K562 (cell line): ENCODE measurements around the gene PES1. TPM values are rescaled to one million over a fixed set of nuclear protein-coding genes. Genes with fewer than 3 reads are reported as not detected.

Experiments
- ATAC-seq: fragments of 200-7000 bp; cut with Tn5 transposase; 3 replicates; pipeline ENCODE4 v1.9.1; 2020; ENCODE audit warnings: moderate library complexity
- BruUV-seq: library from RNA; stranded (reverse); fragments of 400-500 nt; replicated peaks from 2 replicates; lab custom pipeline; 2021; lab: Mats Ljungman, UMichigan
- CTCF ChIA-PET: fragments of 300-600 bp; formaldehyde crosslinking; extraction: SDS; loops from one replicate; lab custom pipeline; 2021; ENCODE audit warnings: low intra/inter-chr PET ratio; lab: Yijun Ruan, JAX
- POLR2A ChIA-PET: fragments of 300-600, 350-650 bp; sonication (Branson Sonifier 250); formaldehyde crosslinking; extraction: SDS; loops from one replicate; lab custom pipeline; 2021; ENCODE audit warnings: antibody characterized with exemption, inconsistent platforms; lab: Yijun Ruan, JAX
- DNase-seq, 4 experiments: peaks; one replicate each; pipeline versions ENCODE4 v3.0.0 to v3.0.0-alpha.2; 2011 to 2018; ENCODE audit warnings: low spot score in 3 of 4, mixed read lengths in 3 of 4; ENCODE audit errors: extremely low read depth in 1 of 4
- FAIRE-seq: peaks from 2 replicates; lab custom pipeline; 2011; peaks lifted over from hg19 to GRCh38; lab: Jason Lieb, UNC
- H2AFZ ChIP-seq: 2 replicates; pipeline ENCODE4 v1.6.0; 2011; ENCODE audit warnings: low read depth, low read length, control low read depth, inconsistent platforms
- H3K27ac ChIP-seq: fragments of 200-600 bp; 3 replicates; pipeline ENCODE4 v1.8.0; 2011; ENCODE audit warnings: low read depth, mild to moderate bottlenecking, control low read depth, inconsistent platforms, low read length, moderate library complexity, mixed read lengths; ENCODE audit errors: extremely low read depth
- H3K27me3 ChIP-seq, 2 experiments: fragments of 300-600 bp in 1 of 2; 2 replicates in 1 of 2; 3 replicates in 1 of 2; pipeline versions ENCODE4 v1.6.0 to v1.8.0; 2011; ENCODE audit warnings: inconsistent platforms in 2 of 2, low read length in 2 of 2, mild to moderate bottlenecking in 1 of 2, mixed read lengths in 1 of 2, moderate library complexity in 1 of 2; ENCODE audit not compliant: control insufficient read depth in 2 of 2, insufficient read depth in 2 of 2
- H3K36me3 ChIP-seq: fragments of 300-600 bp; 3 replicates; pipeline ENCODE4 v1.8.0; 2011; ENCODE audit warnings: mild to moderate bottlenecking, low read length, inconsistent platforms; ENCODE audit not compliant: control insufficient read depth, insufficient read depth
- H3K4me1 ChIP-seq, 2 experiments: fragments of 200-600 bp in 1 of 2; replicated peaks in 1 of 2; 2 replicates in 1 of 2; 3 replicates in 1 of 2; pipeline versions ENCODE4 v1.5.1 to v1.8.0; 2011; ENCODE audit warnings: inconsistent platforms in 2 of 2, low read length in 2 of 2, mild to moderate bottlenecking in 1 of 2, mixed read lengths in 1 of 2, moderate library complexity in 1 of 2; ENCODE audit not compliant: control insufficient read depth in 2 of 2, insufficient read depth in 2 of 2
- H3K4me2 ChIP-seq: 2 replicates; pipeline ENCODE4 v1.6.1; 2011; ENCODE audit warnings: low read length, control low read depth, inconsistent platforms, mixed read lengths; ENCODE audit not compliant: insufficient read depth
- H3K4me3 ChIP-seq: fragments of 200-600 bp; sonication (generic), shearing (Covaris generic); 2 replicates; pipeline ENCODE4 v1.5.1; 2016; ENCODE audit warnings: control low read depth, inconsistent platforms
- H3K79me2 ChIP-seq: fragments of 200-600 bp; 3 replicates; pipeline ENCODE4 v1.8.0; 2011; ENCODE audit warnings: low read length, inconsistent platforms; ENCODE audit not compliant: control insufficient read depth, insufficient read depth
- H3K9ac ChIP-seq, 2 experiments: 2 replicates each; pipeline versions ENCODE4 v1.6.0 to v1.6.1; 2011; ENCODE audit warnings: low read depth in 2 of 2, low read length in 2 of 2, control low read depth in 1 of 2, inconsistent platforms in 1 of 2, mild to moderate bottlenecking in 1 of 2, mixed read lengths in 1 of 2; ENCODE audit not compliant: insufficient read depth in 1 of 2
- H3K9me1 ChIP-seq: one replicate; pipeline ENCODE4 v1.6.0; 2011; ENCODE audit warnings: inconsistent platforms, mild to moderate bottlenecking, low read length, moderate library complexity; ENCODE audit not compliant: control insufficient read depth, insufficient read depth
- H3K9me3 ChIP-seq: replicated peaks from 2 replicates; pipeline ENCODE4 v1.5.1; 2011; ENCODE audit warnings: low read depth, low read length, inconsistent platforms; ENCODE audit not compliant: control insufficient read depth, insufficient read depth
- H4K20me1 ChIP-seq: replicated peaks from 2 replicates; pipeline ENCODE4 v1.6.1; 2011; ENCODE audit warnings: low read length, inconsistent platforms, mixed read lengths; ENCODE audit not compliant: control insufficient read depth, insufficient read depth
- CBX8 ChIP-seq: fragments of 200-600 bp; sonication (generic); IDR thresholded peaks from 2 replicates; pipeline ENCODE4 v1.6.1; 2012; ENCODE audit warnings: borderline replicate concordance, mixed run types, low read depth, mild to moderate bottlenecking, moderate library complexity, mixed read lengths, low read length, control low read depth, inconsistent platforms; ENCODE audit not compliant: poor library complexity, severe bottlenecking; ENCODE audit errors: extremely low read depth
- HDAC1 ChIP-seq, 2 experiments: fragments of 450-650 bp; IDR thresholded peaks; 2 replicates each; pipeline ENCODE4 v1.6.1; 2016 to 2017; ENCODE audit warnings: inconsistent platforms in 1 of 2, mild to moderate bottlenecking in 1 of 2, moderate library complexity in 1 of 2
- HMG20A ChIP-seq: fragments of 450-650 bp; formaldehyde crosslinking; conservative IDR thresholded peaks from 2 replicates; pipeline ENCODE4 v1.4.0; 2020; ENCODE audit warnings: mild to moderate bottlenecking, mixed read lengths
- NCOA6 ChIP-seq: fragments of 450-650 bp; IDR thresholded peaks from 2 replicates; pipeline ENCODE4 v1.6.1; 2017; ENCODE audit warnings: mild to moderate bottlenecking
- POLR2B ChIP-seq: fragments of 450-650 bp; IDR thresholded peaks from 2 replicates; pipeline ENCODE4 v1.6.1; 2018; ENCODE audit warnings: low read depth; ENCODE audit not compliant: partially characterized antibody
- RAD21 ChIP-seq, 2 experiments: fragments of 250-450 bp in 1 of 2; fragments of 450-650 bp in 1 of 2; sonication (Bioruptor Pico) in 1 of 2; formaldehyde crosslinking in 1 of 2; IDR thresholded peaks in 1 of 2; conservative IDR thresholded peaks in 1 of 2; 2 replicates each; pipeline versions ENCODE4 v1.4.0 to v1.8.0; 2020 to 2022; ENCODE audit warnings: mild to moderate bottlenecking in 2 of 2, moderate library complexity in 1 of 2
- SMAD2 ChIP-seq: fragments of 150-350 bp; IDR thresholded peaks from 2 replicates; pipeline ENCODE4 v1.6.1; 2014; ENCODE audit warnings: low read depth, mild to moderate bottlenecking, low read length
- SRSF3 ChIP-seq: fragments of 200-400 bp; formaldehyde crosslinking; IDR thresholded peaks from 2 replicates; pipeline ENCODE4 v1.6.1; 2016; ENCODE audit warnings: mild to moderate bottlenecking, low read length, moderate library complexity; ENCODE audit not compliant: insufficient read depth
- YY1 ChIP-seq, 3 experiments: IDR thresholded peaks; 2 replicates each; pipeline ENCODE4 v1.6.1; 2011; ENCODE audit warnings: low read length in 2 of 3, mild to moderate bottlenecking in 2 of 3, moderate library complexity in 2 of 3, borderline replicate concordance in 1 of 3, control low read depth in 1 of 3, low read depth in 1 of 3; ENCODE audit not compliant: insufficient read depth in 3 of 3, insufficient replicate concordance in 2 of 3, control insufficient read depth in 1 of 3, insufficient read length in 1 of 3; ENCODE audit errors: extremely low read depth in 1 of 3
- ZFP30 ChIP-seq: fragments of 250-450 bp; sonication (Bioruptor Pico); IDR thresholded peaks from 2 replicates; pipeline ENCODE4 v1.8.0; 2022; ENCODE audit warnings: moderate library complexity, mild to moderate bottlenecking, inconsistent platforms, borderline replicate concordance
- WGBS: fragments of 100-300 bp; shearing (Covaris generic); methylation state at CpG from one replicate; pipeline ENCODE4 v1.1.6; 2016; ENCODE audit warnings: low coverage, mixed read lengths; ENCODE audit not compliant: insufficient coverage; ENCODE audit errors: missing lambda C conversion rate; 5-methylcytosine and 5-hydroxymethylcytosine counted together
- in situ Hi-C: fragments of 300-500 bp; cut with MboI; formaldehyde crosslinking; loops from 4 replicates; pipeline ENCODE4 v1.15.0; 2018; ENCODE audit warnings: inconsistent platforms, mixed read lengths
- intact Hi-C: fragments of 100-400 bp; cut with micrococcal nuclease; formaldehyde crosslinking; loops from 2 replicates; pipeline ENCODE4 v1.14.2; 2022
- polyA plus RNA-seq, 8 experiments: library from polyadenylated mRNA; depleted of rRNA in 4 of 8; stranded (reverse) in 5 of 8; unstranded in 3 of 8; fragments of >200 nt; fragmentation: Nextera tagmentation in 2 of 8; fragmentation: Illumina TruSeq in 1 of 8; extraction: Ambion mirVana in 2 of 8; extraction: Trizol in 1 of 8; gene quantifications; 2 replicates each; pipeline versions ENCODE4 v1.2.1 to v1.2.3, GENCODE V29; 2011 to 2014; ENCODE audit warnings: inconsistent platforms in 1 of 8, missing spikeins in 1 of 8
- total RNA-seq, 7 experiments: library from RNA; depleted of rRNA in 6 of 7; stranded (reverse); fragments of >200 nt in 6 of 7; fragmentation: Illumina TruSeq in 2 of 7; extraction: Trizol in 2 of 7; gene quantifications; 2 replicates each; pipeline versions ENCODE4 v1.2.1 to v1.2.3, GENCODE V29; 2011 to 2021; ENCODE audit warnings: low replicate concordance in 1 of 7
- TF ChIP-seq, protein P1 (sequence below): fragments of 250-450 bp; sonication (Bioruptor Pico); IDR thresholded peaks from 2 replicates; pipeline ENCODE4 v1.8.0; 2021; ENCODE audit warnings: moderate library complexity, mild to moderate bottlenecking, inconsistent platforms
- TF ChIP-seq, protein P2 (sequence below): fragments of 200-400 bp; formaldehyde crosslinking; IDR thresholded peaks from 2 replicates; pipeline ENCODE4 v1.6.1; 2017; ENCODE audit warnings: mild to moderate bottlenecking, low read depth, low read length, moderate library complexity
- TF ChIP-seq, protein P3 (sequence below): fragments of 250-450 bp; sonication (Bioruptor Pico); IDR thresholded peaks from 2 replicates; pipeline ENCODE4 v1.4.0; 2020; ENCODE audit warnings: mild to moderate bottlenecking, moderate library complexity

Gene PES1
- total and polyA plus RNA-seq, 9 of the 15 experiments (the other 6 are each of a cell fraction or from before 2014, with no cell fraction given), result 6.5 to 158 (median 94.3) TPM

DNA sequence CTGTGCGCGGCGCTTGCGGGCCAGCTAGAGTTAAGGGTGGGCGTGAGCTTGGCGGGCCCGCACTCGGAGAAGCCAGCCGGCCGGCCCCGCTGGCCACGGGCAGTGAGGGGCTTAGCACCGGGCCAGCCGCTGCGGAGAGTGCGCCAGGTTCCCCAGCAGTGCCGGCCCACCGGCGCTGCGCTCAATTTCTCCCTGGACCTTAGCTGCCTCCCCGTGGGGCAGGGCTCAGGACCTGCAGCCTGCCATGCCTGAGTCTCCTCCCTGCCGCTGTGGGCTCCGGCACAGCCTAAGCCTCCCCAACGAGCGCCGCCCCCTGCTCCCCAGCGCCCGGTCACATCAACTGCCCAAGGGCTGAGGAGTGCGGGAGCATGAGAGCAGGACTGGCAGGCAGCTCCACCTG lies 5.2 kb upstream of the PES1 start:
- Histone ChIP-seq H3K4me2 (no peak overlapping the region), H3K9me3 (no peaks in the 10 kb centered on the region), H3K36me3 (no peaks in the 10 kb centered on the region), H3K27ac (no peak overlapping the region), H3K27me3 (no peaks in the 10 kb centered on the region), H3K9me1 (no peaks in the 10 kb centered on the region), H2AFZ (no peak overlapping the region), H3K4me3 (no peak overlapping the region), H3K9ac (no peak overlapping the region), H3K79me2 (no peaks in the 10 kb centered on the region), H3K4me1 (no peaks in the 10 kb centered on the region), H4K20me1 (no peaks in the 10 kb centered on the region)
- ATAC-seq, result no peak
- BruUV-seq, result no TSS peak
- DNase-seq, result no peak
- FAIRE-seq, result no peak
- ChIA-PET CTCF (no interaction called here), POLR2A (interaction anchor here (0.6 kb wide), 1 partner anchor 25 kb away, joined by 3 read pairs; no protein-coding TSS in a partner anchor)
- in situ Hi-C loops (no loop called here), intact Hi-C loops (no loop called here)
- 79% methylated on average over 10 of the region's 29 CpGs for WGBS
- TF ChIP-seq HDAC1 (IDR thresholded peaks at IDR 0.05) (no peak), CBX8 (no peak), RAD21 (CRISPR knock-in tag; conservative IDR thresholded peaks at IDR 0.05 in 1 of 2, IDR thresholded peaks at IDR 0.05 in 1 of 2) (no peak), NCOA6 (no peak), ZFP30 (CRISPR knock-in tag) (no peak), SRSF3 (no peak), SMAD2 (no peak), YY1 (IDR thresholded peaks at IDR 0.05; ENCODE audit: borderline replicate concordance in 1 of 3, control insufficient read depth in 1 of 3, extremely low read depth in 1 of 3, insufficient read depth in 3 of 3, insufficient read length in 1 of 3, insufficient replicate concordance in 2 of 3, low read depth in 1 of 3, low read length in 2 of 3) (no peak), HMG20A (no peak), POLR2B (no peak)
- TF ChIP-seq, protein P1, sequence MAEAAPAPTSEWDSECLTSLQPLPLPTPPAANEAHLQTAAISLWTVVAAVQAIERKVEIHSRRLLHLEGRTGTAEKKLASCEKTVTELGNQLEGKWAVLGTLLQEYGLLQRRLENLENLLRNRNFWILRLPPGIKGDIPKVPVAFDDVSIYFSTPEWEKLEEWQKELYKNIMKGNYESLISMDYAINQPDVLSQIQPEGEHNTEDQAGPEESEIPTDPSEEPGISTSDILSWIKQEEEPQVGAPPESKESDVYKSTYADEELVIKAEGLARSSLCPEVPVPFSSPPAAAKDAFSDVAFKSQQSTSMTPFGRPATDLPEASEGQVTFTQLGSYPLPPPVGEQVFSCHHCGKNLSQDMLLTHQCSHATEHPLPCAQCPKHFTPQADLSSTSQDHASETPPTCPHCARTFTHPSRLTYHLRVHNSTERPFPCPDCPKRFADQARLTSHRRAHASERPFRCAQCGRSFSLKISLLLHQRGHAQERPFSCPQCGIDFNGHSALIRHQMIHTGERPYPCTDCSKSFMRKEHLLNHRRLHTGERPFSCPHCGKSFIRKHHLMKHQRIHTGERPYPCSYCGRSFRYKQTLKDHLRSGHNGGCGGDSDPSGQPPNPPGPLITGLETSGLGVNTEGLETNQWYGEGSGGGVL (CRISPR knock-in tag), result no peak
- TF ChIP-seq, protein P2, sequence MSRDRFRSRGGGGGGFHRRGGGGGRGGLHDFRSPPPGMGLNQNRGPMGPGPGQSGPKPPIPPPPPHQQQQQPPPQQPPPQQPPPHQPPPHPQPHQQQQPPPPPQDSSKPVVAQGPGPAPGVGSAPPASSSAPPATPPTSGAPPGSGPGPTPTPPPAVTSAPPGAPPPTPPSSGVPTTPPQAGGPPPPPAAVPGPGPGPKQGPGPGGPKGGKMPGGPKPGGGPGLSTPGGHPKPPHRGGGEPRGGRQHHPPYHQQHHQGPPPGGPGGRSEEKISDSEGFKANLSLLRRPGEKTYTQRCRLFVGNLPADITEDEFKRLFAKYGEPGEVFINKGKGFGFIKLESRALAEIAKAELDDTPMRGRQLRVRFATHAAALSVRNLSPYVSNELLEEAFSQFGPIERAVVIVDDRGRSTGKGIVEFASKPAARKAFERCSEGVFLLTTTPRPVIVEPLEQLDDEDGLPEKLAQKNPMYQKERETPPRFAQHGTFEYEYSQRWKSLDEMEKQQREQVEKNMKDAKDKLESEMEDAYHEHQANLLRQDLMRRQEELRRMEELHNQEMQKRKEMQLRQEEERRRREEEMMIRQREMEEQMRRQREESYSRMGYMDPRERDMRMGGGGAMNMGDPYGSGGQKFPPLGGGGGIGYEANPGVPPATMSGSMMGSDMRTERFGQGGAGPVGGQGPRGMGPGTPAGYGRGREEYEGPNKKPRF, result no peak
- TF ChIP-seq, protein P3, sequence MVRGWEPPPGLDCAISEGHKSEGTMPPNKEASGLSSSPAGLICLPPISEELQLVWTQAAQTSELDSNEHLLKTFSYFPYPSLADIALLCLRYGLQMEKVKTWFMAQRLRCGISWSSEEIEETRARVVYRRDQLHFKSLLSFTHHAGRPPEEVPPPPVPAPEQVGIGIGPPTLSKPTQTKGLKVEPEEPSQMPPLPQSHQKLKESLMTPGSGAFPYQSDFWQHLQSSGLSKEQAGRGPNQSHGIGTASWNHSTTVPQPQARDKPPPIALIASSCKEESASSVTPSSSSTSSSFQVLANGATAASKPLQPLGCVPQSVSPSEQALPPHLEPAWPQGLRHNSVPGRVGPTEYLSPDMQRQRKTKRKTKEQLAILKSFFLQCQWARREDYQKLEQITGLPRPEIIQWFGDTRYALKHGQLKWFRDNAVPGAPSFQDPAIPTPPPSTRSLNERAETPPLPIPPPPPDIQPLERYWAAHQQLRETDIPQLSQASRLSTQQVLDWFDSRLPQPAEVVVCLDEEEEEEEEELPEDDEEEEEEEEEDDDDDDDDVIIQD (CRISPR knock-in tag), result no peak
